Panc1 (cell line): Measurements from ENCODE around the gene GGTLC3. TPM values are rescaled to one million over a fixed set of nuclear protein-coding genes. Genes with fewer than 3 reads are reported as not detected.
"Not testable (repeated sequence)": the region's sequence is repeated elsewhere in the genome, so short reads cannot be mapped to it uniquely, and the experiment has no call there.

ENCODE experiments used
- ATAC-seq: fragments of 200-7000 bp; cut with Tn5 transposase; 2 replicates; pipeline ENCODE4 v1.9.1; 2020; ENCODE audit warnings: mild to moderate bottlenecking, moderate library complexity
- BruUV-seq: library from RNA; stranded (reverse); fragments of 400-500 nt; replicated peaks from 2 replicates; lab custom pipeline; 2021; lab: Mats Ljungman, UMichigan
- CTCF ChIA-PET: fragments of 300-600 bp; sonication (Branson Sonifier 250); formaldehyde crosslinking; loops from one replicate; lab custom pipeline; 2022; ENCODE audit warnings: antibody characterized with exemption; lab: Charles Lee
- POLR2A ChIA-PET: fragments of 300-600 bp; sonication (Branson Sonifier 250); formaldehyde crosslinking; loops from one replicate; lab custom pipeline; 2022; ENCODE audit warnings: antibody characterized with exemption; lab: Charles Lee
- DNase-seq: peaks from one replicate; pipeline ENCODE4 v3.0.0-alpha.2; 2010; ENCODE audit warnings: low read depth, low spot score
- H3K27ac ChIP-seq: 2 replicates; pipeline ENCODE4 v1.5.1; 2011; ENCODE audit warnings: mild to moderate bottlenecking, low read length, inconsistent platforms
- H3K27me3 ChIP-seq: fragments of 200-500 bp; sonication (Bioruptor generic); 2 replicates; pipeline ENCODE4 v1.6.0; 2014; ENCODE audit warnings: low read length, inconsistent platforms; ENCODE audit not compliant: control insufficient read depth, insufficient read depth
- H3K36me3 ChIP-seq: fragments of 200-500 bp; sonication (Bioruptor generic); 2 replicates; pipeline ENCODE4 v1.5.1; 2014; ENCODE audit warnings: inconsistent platforms, mild to moderate bottlenecking, low read length, moderate library complexity; ENCODE audit not compliant: control insufficient read depth, insufficient read depth
- H3K4me1 ChIP-seq: 2 replicates; pipeline ENCODE4 v1.5.1; 2011; ENCODE audit warnings: inconsistent platforms, mild to moderate bottlenecking, low read length, moderate library complexity; ENCODE audit not compliant: control insufficient read depth, insufficient read depth
- H3K4me3 ChIP-seq, 2 experiments: 2 replicates each; pipeline ENCODE4 v1.5.1; 2011 to 2012; ENCODE audit warnings: low read depth in 2 of 2, low read length in 2 of 2, mild to moderate bottlenecking in 2 of 2, inconsistent platforms in 1 of 2, moderate library complexity in 1 of 2
- H3K9me3 ChIP-seq: fragments of 200-500 bp; sonication (Bioruptor generic); 2 replicates; pipeline ENCODE4 v1.5.1; 2014; ENCODE audit warnings: low read depth, mild to moderate bottlenecking, inconsistent platforms, low read length, moderate library complexity; ENCODE audit not compliant: control insufficient read depth, insufficient read depth
- in situ Hi-C: cut with HindIII; loops from 2 replicates; pipeline ENCODE4 v1.10.0; 2016; ENCODE audit warnings: low sequenced_read_pairs, low pct_unique_long_range_greater_than_20kb
- intact Hi-C: fragments of 100-400 bp; cut with micrococcal nuclease; formaldehyde crosslinking; loops from one replicate; pipeline ENCODE4 v1.10.0; 2022; ENCODE audit not compliant: unreplicated experiment
- total RNA-seq: library from RNA; stranded (reverse); gene quantifications from one replicate; pipeline ENCODE4 v1.2.1, GENCODE V29; 2021; ENCODE audit not compliant: unreplicated experiment

Gene GGTLC3
- total RNA-seq, 1 experiment from 2014 or later: not detected

GRCh38 chr22:18551046-18551445, 33.1 kb upstream of the GGTLC3 start:
- H3K4me1 ChIP-seq, CTCF ChIA-PET, ATAC-seq, H3K4me3 ChIP-seq, H3K36me3 ChIP-seq, H3K27ac ChIP-seq, BruUV-seq, intact Hi-C loops, in situ Hi-C loops, H3K9me3 ChIP-seq, DNase-seq, POLR2A ChIA-PET, H3K27me3 ChIP-seq: not testable (repeated sequence)

- POLR2A ChIA-PET, CTCF ChIA-PET, DNase-seq, ATAC-seq, H3K4me1 ChIP-seq, H3K4me3 ChIP-seq, H3K9me3 ChIP-seq, H3K27ac ChIP-seq, BruUV-seq, H3K27me3 ChIP-seq, intact Hi-C loops, H3K36me3 ChIP-seq, in situ Hi-C loops: not testable (repeated sequence)
Measured at GRCh38 chr22:18549458-18550179, 31.7 kb upstream of the GGTLC3 start.

- H3K4me1 ChIP-seq, H3K27ac ChIP-seq, in situ Hi-C loops, H3K27me3 ChIP-seq, POLR2A ChIA-PET, BruUV-seq, H3K9me3 ChIP-seq, ATAC-seq, DNase-seq, H3K4me3 ChIP-seq, H3K36me3 ChIP-seq, intact Hi-C loops, CTCF ChIA-PET: not testable (repeated sequence)
Measured at GRCh38 chr22:18544615-18545014, 26.7 kb upstream of the GGTLC3 start.

GRCh38 chr22:18543400-18543799, 25.4 kb upstream of the GGTLC3 start:
- ATAC-seq, H3K4me1 ChIP-seq, H3K36me3 ChIP-seq, H3K27ac ChIP-seq, CTCF ChIA-PET, intact Hi-C loops, BruUV-seq, H3K4me3 ChIP-seq, H3K9me3 ChIP-seq, H3K27me3 ChIP-seq, DNase-seq, in situ Hi-C loops, POLR2A ChIA-PET: not testable (repeated sequence)

GRCh38 chr22:18539994-18540393, 22.0 kb upstream of the GGTLC3 start:
- H3K4me3 ChIP-seq, H3K27me3 ChIP-seq, DNase-seq, ATAC-seq, H3K9me3 ChIP-seq, CTCF ChIA-PET, BruUV-seq, POLR2A ChIA-PET, H3K36me3 ChIP-seq, intact Hi-C loops, H3K27ac ChIP-seq, H3K4me1 ChIP-seq, in situ Hi-C loops: not testable (repeated sequence)

DNA sequence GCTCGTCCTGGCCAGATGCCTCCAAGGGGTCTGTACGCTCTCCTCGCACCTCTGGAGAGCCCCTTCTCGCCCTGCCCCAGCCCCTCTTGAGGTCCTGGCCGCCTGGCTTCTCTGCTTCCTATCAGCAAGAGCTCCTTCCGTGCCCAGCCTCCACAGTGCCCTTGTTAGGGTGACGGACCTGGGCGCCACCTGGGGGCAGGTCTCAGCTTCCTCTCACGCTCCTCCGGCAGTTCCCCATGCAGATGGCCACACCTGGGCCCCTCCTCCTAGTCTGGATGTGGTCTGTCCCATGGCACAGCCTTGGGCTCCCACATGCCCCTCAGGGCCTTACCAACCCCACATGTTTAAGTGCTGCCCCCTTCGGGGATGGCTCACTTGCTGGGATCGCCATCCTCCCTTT, 16.4 kb upstream of the GGTLC3 start:
- H3K36me3 ChIP-seq, BruUV-seq, H3K27me3 ChIP-seq, CTCF ChIA-PET, DNase-seq, in situ Hi-C loops, H3K4me1 ChIP-seq, POLR2A ChIA-PET, H3K4me3 ChIP-seq, H3K9me3 ChIP-seq, ATAC-seq, intact Hi-C loops, H3K27ac ChIP-seq: not testable (repeated sequence)

DNA sequence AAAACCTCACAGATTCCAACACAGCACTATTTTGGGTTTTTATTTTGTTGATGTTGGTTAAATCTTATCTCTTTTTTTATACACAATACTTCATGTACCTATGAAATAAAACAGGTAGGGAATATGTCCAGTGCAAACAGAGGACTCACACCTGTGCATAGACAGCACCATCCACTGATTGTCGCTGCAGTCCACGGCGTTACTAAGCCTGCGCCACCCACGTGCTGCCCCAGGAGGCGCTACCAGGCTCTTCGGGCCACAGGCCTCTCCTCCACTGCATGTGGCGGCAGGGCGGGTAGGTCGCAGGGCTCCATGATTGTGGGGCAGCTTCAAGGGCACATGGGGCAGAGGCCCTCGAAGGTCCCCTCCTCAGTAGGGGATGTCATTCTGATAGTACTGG, 15.7 kb upstream of the GGTLC3 start:
- H3K9me3 ChIP-seq, CTCF ChIA-PET, BruUV-seq, H3K27ac ChIP-seq, H3K4me3 ChIP-seq, H3K36me3 ChIP-seq, intact Hi-C loops, in situ Hi-C loops, ATAC-seq, H3K4me1 ChIP-seq, H3K27me3 ChIP-seq, POLR2A ChIA-PET, DNase-seq: not testable (repeated sequence)
